Measurements from ENCODE around the gene NLRP3. TPM values are rescaled to one million over a fixed set of nuclear protein-coding genes. Genes with fewer than 3 reads are reported as not detected.
"Not testable (repeated sequence)": the region's sequence is repeated elsewhere in the genome, so short reads cannot be mapped to it uniquely, and the experiment has no call there.

Gene NLRP3
- total RNA-seq, 2 donors from 2014 or later, result 0.22 to 2.2 TPM

- Histone ChIP-seq H3K4me1 (no peaks in the 10 kb centered on the region), H3K9me3 (no peaks in the 10 kb centered on the region), H3K4me3 (no peak overlapping the region), H3K27ac (no peak overlapping the region), H3K27me3 (no peaks in the 10 kb centered on the region), H3K9ac (ENCODE audit: low read depth in 2 of 2, low read length in 2 of 2) (no peak overlapping the region), H3K36me3 (no peaks in the 10 kb centered on the region)
- no peak for DNase-seq
- intact Hi-C loops (cut with DNase I), result no loop called here
- TF ChIP-seq, protein P1, sequence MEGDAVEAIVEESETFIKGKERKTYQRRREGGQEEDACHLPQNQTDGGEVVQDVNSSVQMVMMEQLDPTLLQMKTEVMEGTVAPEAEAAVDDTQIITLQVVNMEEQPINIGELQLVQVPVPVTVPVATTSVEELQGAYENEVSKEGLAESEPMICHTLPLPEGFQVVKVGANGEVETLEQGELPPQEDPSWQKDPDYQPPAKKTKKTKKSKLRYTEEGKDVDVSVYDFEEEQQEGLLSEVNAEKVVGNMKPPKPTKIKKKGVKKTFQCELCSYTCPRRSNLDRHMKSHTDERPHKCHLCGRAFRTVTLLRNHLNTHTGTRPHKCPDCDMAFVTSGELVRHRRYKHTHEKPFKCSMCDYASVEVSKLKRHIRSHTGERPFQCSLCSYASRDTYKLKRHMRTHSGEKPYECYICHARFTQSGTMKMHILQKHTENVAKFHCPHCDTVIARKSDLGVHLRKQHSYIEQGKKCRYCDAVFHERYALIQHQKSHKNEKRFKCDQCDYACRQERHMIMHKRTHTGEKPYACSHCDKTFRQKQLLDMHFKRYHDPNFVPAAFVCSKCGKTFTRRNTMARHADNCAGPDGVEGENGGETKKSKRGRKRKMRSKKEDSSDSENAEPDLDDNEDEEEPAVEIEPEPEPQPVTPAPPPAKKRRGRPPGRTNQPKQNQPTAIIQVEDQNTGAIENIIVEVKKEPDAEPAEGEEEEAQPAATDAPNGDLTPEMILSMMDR (IDR thresholded peaks at IDR 0.05), result no peak
These were observed 52.6 kb downstream of the NLRP3 start for GRCh38 chr1:247468481-247469140.

DNA sequence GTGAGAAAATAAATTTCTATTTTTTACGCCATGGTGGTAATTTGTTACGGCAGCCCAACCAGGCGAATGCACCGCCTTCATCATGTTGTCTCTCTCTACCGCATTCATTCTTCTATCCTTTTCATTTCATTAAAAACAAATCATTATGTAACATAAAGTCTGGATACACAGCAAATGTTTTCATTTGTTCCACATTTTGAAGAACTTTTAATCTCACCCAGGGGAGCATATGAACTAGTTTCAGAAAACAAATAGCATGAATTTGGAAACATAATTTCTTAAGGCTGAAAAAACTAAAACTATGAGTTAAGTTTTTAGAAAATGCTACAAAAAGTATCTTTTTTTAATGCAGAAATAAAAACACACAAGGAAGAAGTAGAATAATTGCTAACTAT, 53.2 kb downstream of the NLRP3 start:
- TF ChIP-seq, protein P1 (IDR thresholded peaks at IDR 0.05), result no peak
- no peak overlapping the region for H3K4me3 ChIP-seq
- H3K9ac ChIP-seq (ENCODE audit: low read depth in 2 of 2, low read length in 2 of 2), result no peak overlapping the region
- H3K9me3 ChIP-seq, result no peaks in the 10 kb centered on the region
- no peaks in the 10 kb centered on the region for H3K36me3 ChIP-seq
- intact Hi-C loops (cut with DNase I), result no loop called here
- H3K4me1 ChIP-seq, result no peaks in the 10 kb centered on the region
- no peak overlapping the region for H3K27ac ChIP-seq
- DNase-seq, result no peak
- no peaks in the 10 kb centered on the region for H3K27me3 ChIP-seq

DNA sequence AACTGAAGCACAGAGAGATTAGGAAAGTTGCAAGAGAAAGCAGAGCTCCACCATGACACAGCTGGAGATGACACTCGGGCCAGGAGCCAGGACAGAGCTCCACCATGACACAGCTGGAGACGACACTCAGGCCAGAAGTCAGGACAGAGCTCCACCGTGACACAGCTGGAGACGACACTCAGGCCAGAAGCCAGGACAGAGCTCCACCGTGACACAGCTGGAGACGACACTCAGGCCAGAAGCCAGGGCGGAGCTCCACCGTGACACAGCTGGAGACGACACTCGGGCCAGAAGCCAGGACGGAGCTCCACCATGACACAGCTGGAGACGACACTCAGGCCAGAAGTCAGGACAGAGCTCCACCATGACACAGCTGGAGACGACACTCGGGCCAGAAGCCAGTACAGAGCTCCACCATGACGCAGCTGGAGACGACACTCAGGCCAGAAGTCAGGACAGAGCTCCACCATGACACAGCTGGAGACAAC, 55.0 kb downstream of the NLRP3 start:
- DNase-seq; H3K36me3 ChIP-seq; intact Hi-C loops (cut with DNase I); H3K9me3 ChIP-seq; H3K4me3 ChIP-seq; H3K27me3 ChIP-seq; H3K27ac ChIP-seq; H3K4me1 ChIP-seq; H3K9ac ChIP-seq (ENCODE audit: low read depth in 2 of 2, low read length in 2 of 2): not testable (repeated sequence)

DNA sequence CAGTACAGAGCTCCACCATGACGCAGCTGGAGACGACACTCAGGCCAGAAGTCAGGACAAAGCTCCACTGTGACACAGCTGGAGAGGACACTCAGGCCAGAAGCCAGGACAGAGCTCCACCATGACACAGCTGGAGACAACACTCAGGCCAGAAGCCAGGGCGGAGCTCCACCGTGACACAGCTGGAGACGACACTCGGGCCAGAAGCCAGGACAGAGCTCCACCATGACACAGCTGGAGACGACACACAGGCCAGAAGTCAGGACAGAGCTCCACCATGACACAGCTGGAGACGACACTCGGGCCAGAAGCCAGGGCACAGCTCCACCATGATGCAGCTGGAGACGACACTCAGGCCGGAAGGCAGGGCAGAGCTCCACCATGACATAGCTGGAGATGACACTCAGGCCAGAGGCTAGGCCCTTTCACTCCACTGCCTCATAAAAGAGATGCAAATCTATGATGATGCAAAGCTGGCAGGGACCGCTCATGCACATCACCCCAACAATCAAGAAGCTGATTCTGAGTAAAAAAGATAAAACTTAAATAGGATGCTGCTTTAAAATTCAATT, 55.6 kb downstream of the NLRP3 start:
- TF ChIP-seq, protein P1 (IDR thresholded peaks at IDR 0.05), result no peak
- Histone ChIP-seq H3K27me3 (no peaks in the 10 kb centered on the region), H3K4me1 (no peaks in the 10 kb centered on the region), H3K36me3 (no peaks in the 10 kb centered on the region), H3K4me3 (no peak overlapping the region), H3K9me3 (no peaks in the 10 kb centered on the region), H3K9ac (ENCODE audit: low read depth in 2 of 2, low read length in 2 of 2) (no peak overlapping the region), H3K27ac (no peak overlapping the region)
- intact Hi-C loops (cut with DNase I), result no loop called here
- DNase-seq, result no peak

- TF ChIP-seq, protein P1 (IDR thresholded peaks at IDR 0.05), result no peak
- Histone ChIP-seq H3K9ac (ENCODE audit: low read depth in 2 of 2, low read length in 2 of 2) (no peak overlapping the region), H3K4me1 (no peaks in the 10 kb centered on the region), H3K4me3 (no peak overlapping the region), H3K27me3 (no peaks in the 10 kb centered on the region), H3K36me3 (no peaks in the 10 kb centered on the region), H3K27ac (no peak overlapping the region), H3K9me3 (no peaks in the 10 kb centered on the region)
- no peak for DNase-seq
- intact Hi-C loops (cut with DNase I), result no loop called here
These were observed 56.1 kb downstream of the NLRP3 start for GRCh38 chr1:247472035-247472434.

DNA sequence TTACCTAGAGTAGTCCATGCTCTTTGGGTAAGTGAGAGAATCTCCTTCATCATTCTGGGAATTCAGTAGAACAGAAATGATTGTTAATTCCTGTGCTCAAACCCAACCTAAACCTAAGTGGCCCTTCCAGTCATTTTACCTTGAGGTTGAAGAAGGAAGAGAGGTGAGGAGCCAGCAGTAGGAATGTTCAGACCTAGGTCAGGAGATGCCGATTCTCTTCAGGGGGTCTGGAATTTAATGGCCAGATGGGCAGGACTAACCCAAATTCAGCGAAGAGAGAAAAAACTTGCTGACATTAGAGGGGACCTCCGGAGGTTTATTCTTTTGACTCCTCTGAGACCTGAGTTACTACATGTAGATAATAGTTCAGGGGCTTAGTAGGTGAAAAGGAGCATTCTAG, 58.4 kb downstream of the NLRP3 start:
- H3K36me3 ChIP-seq, result no peaks in the 10 kb centered on the region
- no peaks in the 10 kb centered on the region for H3K4me1 ChIP-seq
- H3K27ac ChIP-seq, result no peak overlapping the region
- H3K9me3 ChIP-seq, result no peaks in the 10 kb centered on the region
- no peak overlapping the region for H3K4me3 ChIP-seq
- DNase-seq, result no peak
- TF ChIP-seq, protein P1 (IDR thresholded peaks at IDR 0.05), result no peak
- no peaks in the 10 kb centered on the region for H3K27me3 ChIP-seq
- intact Hi-C loops (cut with DNase I), result no loop called here
- H3K9ac ChIP-seq (ENCODE audit: low read depth in 2 of 2, low read length in 2 of 2), result no peak overlapping the region

Data from colonic mucosa (tissue), 4 donors.